Tibial nerve (tissue), 4 donors: ENCODE measurements around the gene LRBA. TPM values are rescaled to one million over a fixed set of nuclear protein-coding genes. Genes with fewer than 3 reads are reported as not detected.

Source experiments
- DNase-seq, 2 donors: peaks; one replicate each; pipeline ENCODE4 v3.0.0-alpha.2; 2019; ENCODE audit warnings: low spot score in 2 of 2
- H3K27ac ChIP-seq, 4 donors: fragments of 200-600 bp; sonication (generic) in 3 of 4; one replicate each; pipeline ENCODE4 v1.5.1; 2017 to 2019; ENCODE audit warnings: mild to moderate bottlenecking in 1 of 4
- H3K27me3 ChIP-seq, 2 donors: fragments of 200-600 bp; sonication (generic) in 1 of 2; one replicate each; pipeline versions ENCODE4 v1.5.1 to v1.6.0; 2017 to 2019
- H3K36me3 ChIP-seq, 3 donors: fragments of 200-600 bp; sonication (generic); one replicate each; pipeline ENCODE4 v1.5.1; 2018 to 2019
- H3K4me1 ChIP-seq, 4 donors: fragments of 200-600 bp; sonication (generic) in 3 of 4; one replicate each; pipeline ENCODE4 v1.5.1; 2017 to 2019
- H3K4me3 ChIP-seq, 4 donors: fragments of 200-600 bp; sonication (generic) in 3 of 4; one replicate each; pipeline ENCODE4 v1.5.1; 2017 to 2019; ENCODE audit warnings: mild to moderate bottlenecking in 1 of 4, moderate library complexity in 1 of 4
- H3K9me3 ChIP-seq, 4 donors: fragments of 200-600 bp; sonication (generic) in 3 of 4; one replicate each; pipeline ENCODE4 v1.5.1; 2017 to 2019
- CTCF ChIP-seq, 5 experiments: fragments of 200-600 bp in 3 of 5; fragments of 450-650 bp in 2 of 5; sonication (generic) in 3 of 5; IDR thresholded peaks; one replicate each; pipeline ENCODE4 v1.5.1; 2016 to 2019; ENCODE audit warnings: antibody characterized with exemption in 5 of 5, mild to moderate bottlenecking in 3 of 5, moderate library complexity in 2 of 5
- EP300 ChIP-seq, 2 donors: sonication (generic); formaldehyde crosslinking; IDR thresholded peaks; one replicate each; pipeline ENCODE4 v1.6.1; 2017; ENCODE audit warnings: antibody characterized with exemption in 2 of 2, mild to moderate bottlenecking in 1 of 2
- POLR2A ChIP-seq, 2 donors: fragments of 450-650 bp; IDR thresholded peaks; one replicate each; pipeline ENCODE4 v1.6.1; 2017; ENCODE audit warnings: antibody characterized with exemption in 2 of 2, mild to moderate bottlenecking in 2 of 2, moderate library complexity in 2 of 2
- WGBS, 2 donors: methylation state at CpG; one replicate each; pipeline ENCODE4 v1.1.5; 2018; 5-methylcytosine and 5-hydroxymethylcytosine counted together
- total RNA-seq, 4 donors: library from RNA; depleted of rRNA; stranded (reverse); fragments of >200 nt; gene quantifications; one replicate each; pipeline ENCODE4 v1.1.0, GENCODE V29; 2016

LRBA gene
- total RNA-seq, 4 donors from 2014 or later = 35.4 to 43.1 (median 38.0) TPM

- 90 to 97% methylated on average over 3 of the region's 3 CpGs for WGBS, 2 donors
- TF ChIP-seq CTCF (IDR thresholded peaks at IDR 0.05) (no peak), EP300 (IDR thresholded peaks at IDR 0.05) (no peak)
- H3K27ac ChIP-seq = no peak overlapping the region
- H3K27me3 ChIP-seq = no peaks in the 10 kb centered on the region
- H3K9me3 ChIP-seq = no peaks in the 10 kb centered on the region
- no peaks in the 10 kb centered on the region for H3K36me3 ChIP-seq
- no peak for DNase-seq
- H3K4me3 ChIP-seq = no peak overlapping the region
- H3K4me1 ChIP-seq = no peaks in the 10 kb centered on the region
Observed at GRCh38 chr4:150987204-150987603, 27.9 kb downstream of the LRBA start.

GRCh38 chr4:150986085-150986484, 29.0 kb downstream of the LRBA start:
- WGBS, 2 donors = 85 to 86% methylated on average over 4 of the region's 4 CpGs
- TF ChIP-seq EP300 (IDR thresholded peaks at IDR 0.05) (no peak), CTCF (IDR thresholded peaks at IDR 0.05) (no peak), POLR2A (IDR thresholded peaks at IDR 0.05) (no peak)
- H3K27me3 ChIP-seq = no peaks in the 10 kb centered on the region

GRCh38 chr4:150983851-150984250, 31.2 kb downstream of the LRBA start:
- no peak overlapping the region for H3K27ac ChIP-seq
- H3K36me3 ChIP-seq = no peaks in the 10 kb centered on the region
- no peak overlapping the region for H3K4me3 ChIP-seq
- H3K4me1 ChIP-seq = no peaks in the 10 kb centered on the region
- no peaks in the 10 kb centered on the region for H3K9me3 ChIP-seq
- TF ChIP-seq CTCF (IDR thresholded peaks at IDR 0.05) (no peak), POLR2A (IDR thresholded peaks at IDR 0.05) (no peak), EP300 (IDR thresholded peaks at IDR 0.05) (no peak)
- DNase-seq = no peak
- WGBS, 2 donors = 90 to 95% methylated on average over 3 of the region's 3 CpGs
- no peaks in the 10 kb centered on the region for H3K27me3 ChIP-seq

More at GRCh38 chr4:150986085-150986484, 29.0 kb downstream of the LRBA start:
- Histone ChIP-seq H3K9me3 (no peaks in the 10 kb centered on the region), H3K4me3 (no peak overlapping the region), H3K4me1 (no peaks in the 10 kb centered on the region), H3K27ac (no peak overlapping the region), H3K36me3 (no peaks in the 10 kb centered on the region)
- DNase-seq = no peak

- no peaks in the 10 kb centered on the region for H3K36me3 ChIP-seq
- 89 to 97% methylated on average over 1 of the region's 1 CpG for WGBS, 2 donors
Observed at GRCh38 chr4:150982557-150983233, 32.4 kb downstream of the LRBA start.

More at GRCh38 chr4:150982557-150983233, 32.4 kb downstream of the LRBA start:
- no peak overlapping the region for H3K27ac ChIP-seq
- H3K27me3 ChIP-seq = no peaks in the 10 kb centered on the region
- H3K9me3 ChIP-seq = no peaks in the 10 kb centered on the region
- DNase-seq = no peak
- H3K4me1 ChIP-seq = no peaks in the 10 kb centered on the region
- H3K4me3 ChIP-seq = no peak overlapping the region
- TF ChIP-seq CTCF (IDR thresholded peaks at IDR 0.05) (no peak), POLR2A (IDR thresholded peaks at IDR 0.05) (no peak), EP300 (IDR thresholded peaks at IDR 0.05) (no peak)
